ENCODE measurements around the gene C7orf33. TPM values are rescaled to one million over a fixed set of nuclear protein-coding genes. Genes with fewer than 3 reads are reported as not detected.

The C7orf33 gene
- total and polyA plus RNA-seq, 2 experiments from 2014 or later: not detected

DNA sequence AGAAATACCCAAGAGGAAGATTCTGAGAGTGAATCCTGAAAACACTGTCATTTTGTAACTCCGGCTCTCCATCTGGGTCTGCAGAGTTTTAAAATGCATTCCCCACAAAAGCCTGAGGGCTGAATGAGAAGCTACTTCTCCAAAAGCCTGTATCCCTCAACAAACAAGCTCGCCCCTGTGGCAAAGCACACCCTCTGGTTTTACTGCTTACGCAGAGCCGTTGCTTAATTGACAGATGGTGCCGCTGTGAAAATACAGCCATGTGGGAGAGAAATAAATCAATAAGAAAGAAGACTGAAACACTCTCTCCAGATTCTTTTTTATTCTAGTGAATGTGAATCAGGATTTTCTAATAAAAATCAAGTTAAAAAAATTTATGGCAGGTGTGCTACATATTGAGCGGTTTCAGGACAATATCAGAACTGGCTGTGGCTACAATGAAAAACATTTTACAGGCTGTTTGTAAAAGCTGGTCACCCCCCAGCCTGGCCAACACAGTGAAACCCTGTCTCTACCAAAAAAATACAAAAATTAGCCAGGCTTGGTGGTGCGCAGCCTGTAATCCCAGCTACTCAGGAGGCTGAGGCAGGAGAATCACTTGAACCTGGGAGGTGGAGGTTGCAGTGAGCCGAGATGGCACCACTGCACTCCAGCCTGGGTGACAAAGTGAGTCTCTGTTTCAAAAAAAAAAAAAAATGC, 32.5 kb downstream of the C7orf33 start:
- Histone ChIP-seq H3K9me2 (ENCODE audit: insufficient read depth) (no peaks in the 10 kb centered on the region), H3K27ac (ENCODE audit: low read depth) (no peak overlapping the region), H3K4me2 (no peak overlapping the region), H3F3A (replicated peaks; ENCODE audit: low read depth) (no peaks in the 10 kb centered on the region), H3K4me1 (ENCODE audit: insufficient read depth) (peaks cover 20% of the 10 kb centered on the region), H3K27me3 (ENCODE audit: insufficient read depth) (no peaks in the 10 kb centered on the region), H3K79me2 (replicated peaks; ENCODE audit: insufficient read depth) (no peaks in the 10 kb centered on the region), H3K36me3 (ENCODE audit: insufficient read depth) (no peaks in the 10 kb centered on the region), H3K4me3 (no peak overlapping the region), H4K20me1 (replicated peaks; ENCODE audit: insufficient read depth) (no peaks in the 10 kb centered on the region), H2AFZ (peak overlapping the region; percentile 39; the same call in 1 of the 2 replicates)
- ATAC-seq (peak; percentile 65), DNase-seq (ENCODE audit: low spot score) (peak; percentile 21)
- H3K27me3 Mint-ChIP-seq (ENCODE audit: insufficient read depth, low read depth, poor library complexity): peaks cover 6% of the 10 kb centered on the region
- TF ChIP-seq JUNB (IDR thresholded peaks at IDR 0.05; ENCODE audit: unreplicated experiment) (no peak), ZNF331 (CRISPR knock-in tag; IDR thresholded peaks at IDR 0.05; ENCODE audit: low read depth) (no peak), NANOG (IDR thresholded peaks at IDR 0.05; ENCODE audit: borderline replicate concordance) (no peak), CREB1 (CRISPR knock-in tag; IDR thresholded peaks at IDR 0.05; ENCODE audit: low read depth) (no peak)
- peaks cover 23% of the 10 kb centered on the region for H3K4me1 Mint-ChIP-seq
- no peak overlapping the region for H3K27ac Mint-ChIP-seq
- H3K9me3 Mint-ChIP-seq: peaks cover 2% of the 10 kb centered on the region; the same call in 1 of the 3 replicates
- H3K4me3 Mint-ChIP-seq: no peak overlapping the region
- H3K36me3 Mint-ChIP-seq (ENCODE audit: low read depth): no peaks in the 10 kb centered on the region

DNA sequence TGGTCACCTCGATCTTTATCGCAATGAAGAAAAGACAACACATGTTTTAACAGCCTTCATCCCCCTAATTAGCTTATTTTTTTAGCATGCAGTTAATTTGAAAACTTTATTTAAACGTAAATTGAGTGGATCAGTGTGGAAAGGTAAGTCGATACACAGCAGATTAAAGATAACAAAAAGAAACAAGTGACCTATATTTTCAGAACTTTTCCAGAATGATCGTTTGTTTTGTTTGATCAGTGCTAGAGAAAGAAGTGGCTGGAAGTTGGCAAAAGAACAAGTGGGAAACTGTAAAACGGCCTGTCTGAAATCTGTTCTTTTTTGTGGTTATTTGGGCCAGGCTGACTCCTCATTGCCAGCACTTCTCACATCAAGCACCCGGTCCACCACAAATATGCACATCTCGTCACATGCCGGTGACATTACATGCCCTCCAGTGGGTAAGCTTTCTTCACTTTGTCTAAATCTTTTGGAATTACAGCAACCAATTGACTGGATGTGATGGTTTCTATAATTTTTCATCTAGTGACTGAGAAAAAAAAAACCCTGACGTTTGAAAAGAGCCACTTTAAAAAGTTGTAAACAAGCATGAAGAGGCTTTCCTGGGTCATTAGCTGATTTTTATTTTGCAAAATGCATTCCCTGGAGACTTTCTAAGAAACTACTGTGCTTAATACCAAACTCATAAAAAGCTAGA, 33.2 kb downstream of the C7orf33 start:
- DNase-seq (ENCODE audit: low spot score) (no peak), ATAC-seq (no peak; the same call in 2 of the 3 replicates)
- no peaks in the 10 kb centered on the region for H3F3A ChIP-seq (replicated peaks; ENCODE audit: low read depth)
- H3K27me3 ChIP-seq (ENCODE audit: insufficient read depth): no peaks in the 10 kb centered on the region
- H3K27ac Mint-ChIP-seq: peak overlapping the region; percentile 57
- H3K4me3 ChIP-seq: no peak overlapping the region
- H3K36me3 ChIP-seq (ENCODE audit: insufficient read depth): no peaks in the 10 kb centered on the region
- no peak overlapping the region for H3K4me2 ChIP-seq
- H2AFZ ChIP-seq: peak overlapping the region; percentile 39
- peaks cover 4% of the 10 kb centered on the region for H3K27me3 Mint-ChIP-seq (ENCODE audit: insufficient read depth, low read depth, poor library complexity)
- no peaks in the 10 kb centered on the region for H3K79me2 ChIP-seq (replicated peaks; ENCODE audit: insufficient read depth)
- H3K4me1 ChIP-seq (ENCODE audit: insufficient read depth): peaks cover 20% of the 10 kb centered on the region
- H3K36me3 Mint-ChIP-seq (ENCODE audit: low read depth): no peaks in the 10 kb centered on the region
- no peaks in the 10 kb centered on the region for H4K20me1 ChIP-seq (replicated peaks; ENCODE audit: insufficient read depth)
- peaks cover 23% of the 10 kb centered on the region for H3K4me1 Mint-ChIP-seq
- no peaks in the 10 kb centered on the region for H3K9me2 ChIP-seq (ENCODE audit: insufficient read depth)
- no peak overlapping the region for H3K27ac ChIP-seq (ENCODE audit: low read depth)
- no peaks in the 10 kb centered on the region for H3K9me3 Mint-ChIP-seq
- no peak overlapping the region for H3K4me3 Mint-ChIP-seq
- no peak for TF ChIP-seq EZH2 (IDR thresholded peaks at IDR 0.05; ENCODE audit: low read depth, unreplicated experiment)
- TF ChIP-seq ZNF114 (CRISPR knock-in tag; IDR thresholded peaks at IDR 0.05): no peak
- TF ChIP-seq, protein P1, sequence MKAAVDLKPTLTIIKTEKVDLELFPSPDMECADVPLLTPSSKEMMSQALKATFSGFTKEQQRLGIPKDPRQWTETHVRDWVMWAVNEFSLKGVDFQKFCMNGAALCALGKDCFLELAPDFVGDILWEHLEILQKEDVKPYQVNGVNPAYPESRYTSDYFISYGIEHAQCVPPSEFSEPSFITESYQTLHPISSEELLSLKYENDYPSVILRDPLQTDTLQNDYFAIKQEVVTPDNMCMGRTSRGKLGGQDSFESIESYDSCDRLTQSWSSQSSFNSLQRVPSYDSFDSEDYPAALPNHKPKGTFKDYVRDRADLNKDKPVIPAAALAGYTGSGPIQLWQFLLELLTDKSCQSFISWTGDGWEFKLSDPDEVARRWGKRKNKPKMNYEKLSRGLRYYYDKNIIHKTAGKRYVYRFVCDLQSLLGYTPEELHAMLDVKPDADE (IDR thresholded peaks at IDR 0.05): no peak
- TF ChIP-seq, protein P2, sequence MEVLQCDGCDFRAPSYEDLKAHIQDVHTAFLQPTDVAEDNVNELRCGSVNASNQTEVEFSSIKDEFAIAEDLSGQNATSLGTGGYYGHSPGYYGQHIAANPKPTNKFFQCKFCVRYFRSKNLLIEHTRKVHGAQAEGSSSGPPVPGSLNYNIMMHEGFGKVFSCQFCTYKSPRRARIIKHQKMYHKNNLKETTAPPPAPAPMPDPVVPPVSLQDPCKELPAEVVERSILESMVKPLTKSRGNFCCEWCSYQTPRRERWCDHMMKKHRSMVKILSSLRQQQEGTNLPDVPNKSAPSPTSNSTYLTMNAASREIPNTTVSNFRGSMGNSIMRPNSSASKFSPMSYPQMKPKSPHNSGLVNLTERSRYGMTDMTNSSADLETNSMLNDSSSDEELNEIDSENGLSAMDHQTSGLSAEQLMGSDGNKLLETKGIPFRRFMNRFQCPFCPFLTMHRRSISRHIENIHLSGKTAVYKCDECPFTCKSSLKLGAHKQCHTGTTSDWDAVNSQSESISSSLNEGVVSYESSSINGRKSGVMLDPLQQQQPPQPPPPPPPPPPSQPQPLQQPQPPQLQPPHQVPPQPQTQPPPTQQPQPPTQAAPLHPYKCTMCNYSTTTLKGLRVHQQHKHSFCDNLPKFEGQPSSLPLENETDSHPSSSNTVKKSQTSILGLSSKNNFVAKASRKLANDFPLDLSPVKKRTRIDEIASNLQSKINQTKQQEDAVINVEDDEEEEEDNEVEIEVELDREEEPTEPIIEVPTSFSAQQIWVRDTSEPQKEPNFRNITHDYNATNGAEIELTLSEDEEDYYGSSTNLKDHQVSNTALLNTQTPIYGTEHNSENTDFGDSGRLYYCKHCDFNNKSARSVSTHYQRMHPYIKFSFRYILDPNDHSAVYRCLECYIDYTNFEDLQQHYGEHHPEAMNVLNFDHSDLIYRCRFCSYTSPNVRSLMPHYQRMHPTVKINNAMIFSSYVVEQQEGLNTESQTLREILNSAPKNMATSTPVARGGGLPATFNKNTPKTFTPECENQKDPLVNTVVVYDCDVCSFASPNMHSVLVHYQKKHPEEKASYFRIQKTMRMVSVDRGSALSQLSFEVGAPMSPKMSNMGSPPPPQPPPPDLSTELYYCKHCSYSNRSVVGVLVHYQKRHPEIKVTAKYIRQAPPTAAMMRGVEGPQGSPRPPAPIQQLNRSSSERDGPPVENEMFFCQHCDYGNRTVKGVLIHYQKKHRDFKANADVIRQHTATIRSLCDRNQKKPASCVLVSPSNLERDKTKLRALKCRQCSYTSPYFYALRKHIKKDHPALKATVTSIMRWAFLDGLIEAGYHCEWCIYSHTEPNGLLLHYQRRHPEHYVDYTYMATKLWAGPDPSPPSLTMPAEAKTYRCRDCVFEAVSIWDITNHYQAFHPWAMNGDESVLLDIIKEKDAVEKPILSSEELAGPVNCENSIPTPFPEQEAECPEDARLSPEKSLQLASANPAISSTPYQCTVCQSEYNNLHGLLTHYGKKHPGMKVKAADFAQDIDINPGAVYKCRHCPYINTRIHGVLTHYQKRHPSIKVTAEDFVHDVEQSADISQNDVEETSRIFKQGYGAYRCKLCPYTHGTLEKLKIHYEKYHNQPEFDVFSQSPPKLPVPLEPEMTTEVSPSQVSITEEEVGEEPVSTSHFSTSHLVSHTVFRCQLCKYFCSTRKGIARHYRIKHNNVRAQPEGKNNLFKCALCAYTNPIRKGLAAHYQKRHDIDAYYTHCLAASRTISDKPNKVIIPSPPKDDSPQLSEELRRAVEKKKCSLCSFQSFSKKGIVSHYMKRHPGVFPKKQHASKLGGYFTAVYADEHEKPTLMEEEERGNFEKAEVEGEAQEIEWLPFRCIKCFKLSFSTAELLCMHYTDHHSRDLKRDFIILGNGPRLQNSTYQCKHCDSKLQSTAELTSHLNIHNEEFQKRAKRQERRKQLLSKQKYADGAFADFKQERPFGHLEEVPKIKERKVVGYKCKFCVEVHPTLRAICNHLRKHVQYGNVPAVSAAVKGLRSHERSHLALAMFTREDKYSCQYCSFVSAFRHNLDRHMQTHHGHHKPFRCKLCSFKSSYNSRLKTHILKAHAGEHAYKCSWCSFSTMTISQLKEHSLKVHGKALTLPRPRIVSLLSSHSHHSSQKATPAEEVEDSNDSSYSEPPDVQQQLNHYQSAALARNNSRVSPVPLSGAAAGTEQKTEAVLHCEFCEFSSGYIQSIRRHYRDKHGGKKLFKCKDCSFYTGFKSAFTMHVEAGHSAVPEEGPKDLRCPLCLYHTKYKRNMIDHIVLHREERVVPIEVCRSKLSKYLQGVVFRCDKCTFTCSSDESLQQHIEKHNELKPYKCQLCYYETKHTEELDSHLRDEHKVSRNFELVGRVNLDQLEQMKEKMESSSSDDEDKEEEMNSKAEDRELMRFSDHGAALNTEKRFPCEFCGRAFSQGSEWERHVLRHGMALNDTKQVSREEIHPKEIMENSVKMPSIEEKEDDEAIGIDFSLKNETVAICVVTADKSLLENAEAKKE (CRISPR knock-in tag; IDR thresholded peaks at IDR 0.05): no peak
- no peak for TF ChIP-seq POLR2AphosphoS5 (IDR thresholded peaks at IDR 0.05; ENCODE audit: low read depth)
- no peak for TF ChIP-seq NANOG (IDR thresholded peaks at IDR 0.05; ENCODE audit: borderline replicate concordance)
- TF ChIP-seq CREB1 (CRISPR knock-in tag; IDR thresholded peaks at IDR 0.05; ENCODE audit: low read depth): no peak
- no peak for TF ChIP-seq STAT1 (IDR thresholded peaks at IDR 0.05; ENCODE audit: unreplicated experiment)
- TF ChIP-seq, protein P3, sequence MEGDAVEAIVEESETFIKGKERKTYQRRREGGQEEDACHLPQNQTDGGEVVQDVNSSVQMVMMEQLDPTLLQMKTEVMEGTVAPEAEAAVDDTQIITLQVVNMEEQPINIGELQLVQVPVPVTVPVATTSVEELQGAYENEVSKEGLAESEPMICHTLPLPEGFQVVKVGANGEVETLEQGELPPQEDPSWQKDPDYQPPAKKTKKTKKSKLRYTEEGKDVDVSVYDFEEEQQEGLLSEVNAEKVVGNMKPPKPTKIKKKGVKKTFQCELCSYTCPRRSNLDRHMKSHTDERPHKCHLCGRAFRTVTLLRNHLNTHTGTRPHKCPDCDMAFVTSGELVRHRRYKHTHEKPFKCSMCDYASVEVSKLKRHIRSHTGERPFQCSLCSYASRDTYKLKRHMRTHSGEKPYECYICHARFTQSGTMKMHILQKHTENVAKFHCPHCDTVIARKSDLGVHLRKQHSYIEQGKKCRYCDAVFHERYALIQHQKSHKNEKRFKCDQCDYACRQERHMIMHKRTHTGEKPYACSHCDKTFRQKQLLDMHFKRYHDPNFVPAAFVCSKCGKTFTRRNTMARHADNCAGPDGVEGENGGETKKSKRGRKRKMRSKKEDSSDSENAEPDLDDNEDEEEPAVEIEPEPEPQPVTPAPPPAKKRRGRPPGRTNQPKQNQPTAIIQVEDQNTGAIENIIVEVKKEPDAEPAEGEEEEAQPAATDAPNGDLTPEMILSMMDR (conservative IDR thresholded peaks at IDR 0.05; ENCODE audit: low read depth in 2 of 2): no peak
- no peak for TF ChIP-seq JUNB (IDR thresholded peaks at IDR 0.05; ENCODE audit: unreplicated experiment)
